ENCODE data around the gene ACKR3. TPM values are rescaled to one million over a fixed set of nuclear protein-coding genes. Genes with fewer than 3 reads are reported as not detected.

The ACKR3 gene
- total RNA-seq, 1 donor from 2014 or later: 75.6 TPM

GRCh38 chr2:236628981-236629605, 59.5 kb downstream of the ACKR3 start:
- Histone ChIP-seq H3K36me3 (no peaks in the 10 kb centered on the region), H3K27ac (no peak overlapping the region), H3K4me1 (peaks cover 0 to 5% of the 10 kb centered on the region in 2 donors), H3K9me3 (no peaks in the 10 kb centered on the region), H3K4me3 (no peak overlapping the region), H3K27me3 (no peaks in the 10 kb centered on the region)
- DNase-seq (ENCODE audit: low spot score in 2 of 2): peak in 1 of 2 donors; percentile 37
- intact Hi-C loops (cut with DNase I): no loop called here
- TF ChIP-seq, protein P1, sequence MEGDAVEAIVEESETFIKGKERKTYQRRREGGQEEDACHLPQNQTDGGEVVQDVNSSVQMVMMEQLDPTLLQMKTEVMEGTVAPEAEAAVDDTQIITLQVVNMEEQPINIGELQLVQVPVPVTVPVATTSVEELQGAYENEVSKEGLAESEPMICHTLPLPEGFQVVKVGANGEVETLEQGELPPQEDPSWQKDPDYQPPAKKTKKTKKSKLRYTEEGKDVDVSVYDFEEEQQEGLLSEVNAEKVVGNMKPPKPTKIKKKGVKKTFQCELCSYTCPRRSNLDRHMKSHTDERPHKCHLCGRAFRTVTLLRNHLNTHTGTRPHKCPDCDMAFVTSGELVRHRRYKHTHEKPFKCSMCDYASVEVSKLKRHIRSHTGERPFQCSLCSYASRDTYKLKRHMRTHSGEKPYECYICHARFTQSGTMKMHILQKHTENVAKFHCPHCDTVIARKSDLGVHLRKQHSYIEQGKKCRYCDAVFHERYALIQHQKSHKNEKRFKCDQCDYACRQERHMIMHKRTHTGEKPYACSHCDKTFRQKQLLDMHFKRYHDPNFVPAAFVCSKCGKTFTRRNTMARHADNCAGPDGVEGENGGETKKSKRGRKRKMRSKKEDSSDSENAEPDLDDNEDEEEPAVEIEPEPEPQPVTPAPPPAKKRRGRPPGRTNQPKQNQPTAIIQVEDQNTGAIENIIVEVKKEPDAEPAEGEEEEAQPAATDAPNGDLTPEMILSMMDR (IDR thresholded peaks at IDR 0.05): no peak

DNA sequence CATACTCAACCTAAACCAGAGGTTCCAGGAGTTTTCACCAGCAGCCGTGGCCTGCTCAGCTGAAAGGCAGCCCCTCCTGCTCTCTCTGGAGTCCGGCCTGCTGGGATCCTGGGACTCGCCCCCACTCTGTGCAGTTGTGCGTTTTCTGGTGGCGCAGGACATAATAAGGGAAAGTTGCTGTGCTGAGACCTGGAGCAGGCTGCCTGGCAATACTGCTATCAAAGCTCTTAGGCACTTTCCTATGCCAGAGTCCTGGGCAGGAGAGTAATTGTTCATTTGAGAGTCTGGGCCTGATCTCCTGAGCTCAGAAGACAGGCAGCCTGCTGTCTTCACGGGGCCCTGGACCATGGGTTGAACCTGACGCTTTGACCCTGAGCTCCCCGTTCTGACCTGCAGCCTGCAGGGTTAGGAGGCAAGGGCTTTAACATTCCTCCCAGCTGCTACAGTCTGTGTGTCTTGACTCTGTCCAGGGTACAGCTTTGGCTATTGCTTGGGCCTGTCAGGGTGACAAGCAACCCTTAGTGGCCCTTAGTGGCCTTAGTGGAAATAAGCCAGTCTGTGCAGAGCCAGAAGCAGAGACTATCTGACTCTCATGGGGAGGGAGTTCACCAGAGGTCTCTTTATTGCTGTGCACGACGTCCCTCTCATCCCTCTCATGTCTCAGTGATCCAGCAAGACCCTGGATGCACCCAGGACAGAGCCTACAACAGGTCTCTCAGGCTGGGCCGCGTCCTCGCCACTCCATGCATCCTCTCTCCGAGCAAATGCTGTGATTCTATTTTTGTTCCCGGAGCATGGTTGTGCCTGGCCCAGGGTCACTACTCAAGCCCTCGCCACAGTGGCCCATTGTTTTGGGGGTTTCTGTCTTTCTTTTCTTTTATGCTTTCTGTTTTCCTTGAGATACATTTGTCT, 60.6 kb downstream of the ACKR3 start:
- H3K9me3 ChIP-seq: no peaks in the 10 kb centered on the region
- peak in 1 of 2 donors; percentile 53 for DNase-seq (ENCODE audit: low spot score in 2 of 2)

DNA sequence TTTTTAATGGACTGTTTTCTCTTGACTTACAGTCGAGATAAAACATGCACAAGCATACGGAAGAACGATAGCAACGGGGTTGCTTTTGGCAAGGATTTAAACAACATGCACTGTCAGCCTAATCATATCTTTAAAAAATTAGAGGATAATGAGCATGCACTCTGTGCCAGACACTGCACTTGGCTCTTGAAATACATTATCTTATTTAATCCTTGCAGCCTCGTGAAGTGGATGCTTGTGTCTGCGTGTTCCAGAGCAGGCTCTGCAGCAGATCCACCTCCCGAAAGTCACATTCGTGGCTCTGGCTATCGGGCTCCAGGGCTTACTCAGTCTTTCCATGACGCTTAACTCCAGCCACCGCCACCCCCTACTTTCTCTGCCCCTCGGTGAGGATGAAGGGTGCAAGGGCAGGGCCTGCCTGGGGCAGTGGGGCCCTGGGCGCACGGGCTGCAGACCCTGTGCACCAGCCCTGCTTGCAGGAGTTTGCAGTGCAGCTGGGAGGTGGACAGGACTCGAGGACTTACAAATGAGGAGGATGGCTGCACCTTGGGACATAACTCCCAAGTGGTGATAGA, 61.7 kb downstream of the ACKR3 start:
- Histone ChIP-seq H3K36me3 (no peaks in the 10 kb centered on the region), H3K4me3 (no peak overlapping the region), H3K27me3 (no peaks in the 10 kb centered on the region), H3K27ac (no peak overlapping the region), H3K4me1 (peaks cover 0 to 5% of the 10 kb centered on the region in 2 donors), H3K9me3 (no peaks in the 10 kb centered on the region)
- peak in 1 of 2 donors; percentile 60 for DNase-seq (ENCODE audit: low spot score in 2 of 2)
- intact Hi-C loops (cut with DNase I): loop anchor here (10.0 kb wide), 1 partner anchor 117 kb away; no protein-coding TSS in a partner anchor
- TF ChIP-seq, protein P1 (IDR thresholded peaks at IDR 0.05): no peak

More for the DNA sequence above, 60.6 kb downstream of the ACKR3 start:
- TF ChIP-seq, protein P1 (IDR thresholded peaks at IDR 0.05): no peak
- intact Hi-C loops (cut with DNase I): loop anchor here (10.0 kb wide), 1 partner anchor 115 kb away; no protein-coding TSS in a partner anchor
- no peaks in the 10 kb centered on the region for H3K36me3 ChIP-seq
- H3K4me1 ChIP-seq: peaks cover 0 to 5% of the 10 kb centered on the region in 2 donors
- no peak overlapping the region for H3K4me3 ChIP-seq
- no peak overlapping the region for H3K27ac ChIP-seq
- H3K27me3 ChIP-seq: no peaks in the 10 kb centered on the region

DNA sequence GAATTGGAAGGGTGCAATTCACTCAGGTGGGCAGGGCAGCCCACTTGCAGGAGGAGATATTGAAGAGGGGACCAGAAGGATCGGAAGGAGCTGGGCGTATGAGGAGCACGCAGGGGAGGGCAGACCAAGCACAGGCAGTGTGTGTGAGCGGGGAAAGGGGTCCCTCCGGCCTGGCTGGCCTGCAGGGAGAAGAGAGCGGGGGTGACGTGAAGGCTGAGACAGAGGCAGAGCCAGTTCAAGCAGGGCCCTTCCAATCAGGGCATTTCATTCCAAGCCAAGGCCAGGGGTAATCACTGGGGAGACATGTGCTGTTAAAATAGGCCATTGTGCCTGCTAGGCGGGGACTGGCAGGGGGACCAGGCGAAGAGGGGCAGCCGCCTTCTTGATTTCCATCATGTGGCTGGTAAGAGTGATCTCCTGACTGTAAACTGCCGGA, 62.2 kb downstream of the ACKR3 start:
- intact Hi-C loops (cut with DNase I): loop anchor here (10.0 kb wide), 1 partner anchor 117 kb away; no protein-coding TSS in a partner anchor
- no peak overlapping the region for H3K27ac ChIP-seq
- H3K4me1 ChIP-seq: peaks cover 0 to 5% of the 10 kb centered on the region in 2 donors
- H3K27me3 ChIP-seq: no peaks in the 10 kb centered on the region
- TF ChIP-seq, protein P1 (IDR thresholded peaks at IDR 0.05): no peak
- H3K4me3 ChIP-seq: no peak overlapping the region
- no peaks in the 10 kb centered on the region for H3K36me3 ChIP-seq
- DNase-seq (ENCODE audit: low spot score in 2 of 2): peak in 1 of 2 donors; percentile 50
- no peaks in the 10 kb centered on the region for H3K9me3 ChIP-seq

All from ascending aorta (tissue), 2 donors.